A549 (cell line): ENCODE measurements around the gene DOCK10.

Experiments
- CTCF ChIP-seq: fragments of >200 bp; sonication (Bioruptor Twin); formaldehyde crosslinking; IDR thresholded peaks from 3 replicates; pipeline ENCODE4 v1.5.1; 2016
- USF2 ChIP-seq: fragments of 450-650 bp; IDR thresholded peaks from 2 replicates; pipeline ENCODE4 v1.6.1; 2014; ENCODE audit warnings: antibody characterized with exemption

GRCh38 chr2:224734949-224735348, 307.3 kb downstream of the DOCK10 start:
- TF ChIP-seq USF2 = no peak
- no peak for TF ChIP-seq CTCF
